Mesenchymal stem cell (in vitro differentiated cells and primary cell): ENCODE measurements around the gene KCTD1.

Experiments used
- DNase-seq: peaks from one replicate; pipeline ENCODE4 v3.0.0-alpha.2; 2013
- H2AFZ ChIP-seq: one replicate; pipeline ENCODE4 v1.6.1; 2013; ENCODE audit warnings: low read depth, mild to moderate bottlenecking, control low read depth, inconsistent platforms, low read length, moderate library complexity
- H2AK5ac ChIP-seq: 2 replicates; pipeline ENCODE4 v1.6.1; 2013; ENCODE audit warnings: low read length, moderate library complexity, mild to moderate bottlenecking, inconsistent platforms; ENCODE audit not compliant: severe bottlenecking
- H2BK120ac ChIP-seq: one replicate; pipeline ENCODE4 v1.6.1; 2013; ENCODE audit warnings: low read depth, mild to moderate bottlenecking, inconsistent platforms, low read length, moderate library complexity
- H2BK12ac ChIP-seq, 2 experiments: one replicate each; pipeline ENCODE4 v1.6.1; 2013; ENCODE audit warnings: inconsistent platforms in 2 of 2, low read length in 2 of 2, mild to moderate bottlenecking in 2 of 2, moderate library complexity in 2 of 2, control low read depth in 1 of 2
- H2BK15ac ChIP-seq: one replicate; pipeline ENCODE4 v1.6.1; 2013; ENCODE audit warnings: mild to moderate bottlenecking, low read depth, inconsistent platforms; ENCODE audit not compliant: poor library complexity, severe bottlenecking
- H2BK5ac ChIP-seq: 2 replicates; pipeline ENCODE4 v1.6.1; 2013; ENCODE audit warnings: low read depth, mild to moderate bottlenecking, low read length, control low read depth, inconsistent platforms; ENCODE audit not compliant: poor library complexity, severe bottlenecking
- H3K14ac ChIP-seq, 2 experiments: one replicate each; pipeline ENCODE4 v1.6.1; 2013; ENCODE audit warnings: inconsistent platforms in 2 of 2, low read length in 2 of 2, control low read depth in 1 of 2, mild to moderate bottlenecking in 1 of 2, moderate library complexity in 1 of 2
- H3K18ac ChIP-seq, 2 experiments: one replicate each; pipeline ENCODE4 v1.6.1; 2013; ENCODE audit warnings: inconsistent platforms in 2 of 2, low read length in 2 of 2, control low read depth in 1 of 2, low read depth in 1 of 2, mild to moderate bottlenecking in 1 of 2
- H3K23ac ChIP-seq, 2 experiments: one replicate each; pipeline ENCODE4 v1.6.1; 2013; ENCODE audit warnings: inconsistent platforms in 2 of 2, low read length in 2 of 2, mild to moderate bottlenecking in 2 of 2, moderate library complexity in 2 of 2, control low read depth in 1 of 2
- H3K27ac ChIP-seq: 2 replicates; pipeline ENCODE4 v1.5.1; 2013; ENCODE audit warnings: mild to moderate bottlenecking, moderate library complexity, low read length, control low read depth, inconsistent platforms; ENCODE audit not compliant: poor library complexity, severe bottlenecking
- H3K27me3 ChIP-seq, 2 experiments: 2 replicates each; pipeline versions ENCODE4 v1.6.1 to v1.7.0; 2013; ENCODE audit warnings: low read length in 2 of 2, mild to moderate bottlenecking in 2 of 2, moderate library complexity in 2 of 2, control low read depth in 1 of 2, inconsistent platforms in 1 of 2; ENCODE audit not compliant: control insufficient read depth in 1 of 2, insufficient read depth in 1 of 2
- H3K36me3 ChIP-seq, 2 experiments: 2 replicates each; pipeline versions ENCODE4 v1.6.1 to v1.7.0; 2013; ENCODE audit warnings: low read length in 2 of 2, control low read depth in 1 of 2, inconsistent platforms in 1 of 2, low read depth in 1 of 2, mild to moderate bottlenecking in 1 of 2; ENCODE audit not compliant: insufficient read depth in 2 of 2, control insufficient read depth in 1 of 2
- H3K4ac ChIP-seq, 2 experiments: one replicate each; pipeline ENCODE4 v1.6.1; 2013; ENCODE audit warnings: inconsistent platforms in 2 of 2, low read length in 2 of 2, mild to moderate bottlenecking in 2 of 2, moderate library complexity in 2 of 2, control low read depth in 1 of 2, low read depth in 1 of 2
- H3K4me1 ChIP-seq: 2 replicates; pipeline ENCODE4 v1.6.1; 2013; ENCODE audit warnings: low read depth, low read length, control low read depth; ENCODE audit not compliant: control insufficient read depth, insufficient read depth
- H3K4me2 ChIP-seq: 2 replicates; pipeline ENCODE4 v1.6.1; 2013; ENCODE audit warnings: low read length, mild to moderate bottlenecking, inconsistent platforms; ENCODE audit not compliant: poor library complexity, severe bottlenecking
- H3K4me3 ChIP-seq, 2 experiments: 2 replicates each; pipeline versions ENCODE4 v1.5.1 to v1.7.0; 2013; ENCODE audit warnings: low read length in 2 of 2, mild to moderate bottlenecking in 2 of 2, control low read depth in 1 of 2, low read depth in 1 of 2; ENCODE audit not compliant: insufficient read depth in 1 of 2
- H3K79me1 ChIP-seq: replicated peaks from 2 replicates; pipeline ENCODE4 v1.6.1; 2013; ENCODE audit warnings: mild to moderate bottlenecking, control low read depth, low read length, inconsistent platforms; ENCODE audit not compliant: poor library complexity, severe bottlenecking
- H3K9ac ChIP-seq: 2 replicates; pipeline ENCODE4 v1.7.0; 2013; ENCODE audit warnings: mild to moderate bottlenecking, low read length, moderate library complexity
- H3K9me3 ChIP-seq: 2 replicates; pipeline ENCODE4 v1.7.0; 2013; ENCODE audit warnings: mild to moderate bottlenecking, low read length; ENCODE audit not compliant: control insufficient read depth
- H4K8ac ChIP-seq: one replicate; pipeline ENCODE4 v1.6.1; 2013; ENCODE audit warnings: inconsistent platforms, mild to moderate bottlenecking, low read length, moderate library complexity
- H4K91ac ChIP-seq: one replicate; pipeline ENCODE4 v1.6.1; 2013; ENCODE audit warnings: mild to moderate bottlenecking, low read length, inconsistent platforms
- WGBS: methylation state at CpG from one replicate; pipeline ENCODE4 v1.1.7; 2013; ENCODE audit warnings: mixed read lengths; 5-methylcytosine and 5-hydroxymethylcytosine counted together

KCTD1 gene

GRCh38 chr18:26407736-26408601 lies 140.4 kb downstream of the KCTD1 start:
- Histone ChIP-seq H3K9me3 (no peaks in the 10 kb centered on the region), H3K14ac (no peak overlapping the region), H3K23ac (no peak overlapping the region), H3K4me3 (no peak overlapping the region), H3K4ac (no peak overlapping the region), H3K36me3 (no peaks in the 10 kb centered on the region), H4K91ac (no peak overlapping the region), H3K79me1 (no peaks in the 10 kb centered on the region), H2BK5ac (no peak overlapping the region), H4K8ac (no peak overlapping the region), H3K4me1 (no peaks in the 10 kb centered on the region), H2BK12ac (no peak overlapping the region), H3K4me2 (no peak overlapping the region), H3K9ac (no peak overlapping the region), H3K27me3 (no peaks in the 10 kb centered on the region), H2AFZ (no peak overlapping the region), H2AK5ac (no peak overlapping the region), H3K18ac (no peak overlapping the region), H2BK15ac (no peak overlapping the region), H2BK120ac (no peak overlapping the region), H3K27ac (no peak overlapping the region)
- no peak for DNase-seq
- WGBS = 87% methylated on average over 16 of the region's 16 CpGs

- no peak for DNase-seq
- 83% methylated on average over 10 of the region's 15 CpGs for WGBS
- H3K4me2 ChIP-seq = no peak overlapping the region
These were observed 141.4 kb downstream of the KCTD1 start for GRCh38 chr18:26406854-26407517.

DNA sequence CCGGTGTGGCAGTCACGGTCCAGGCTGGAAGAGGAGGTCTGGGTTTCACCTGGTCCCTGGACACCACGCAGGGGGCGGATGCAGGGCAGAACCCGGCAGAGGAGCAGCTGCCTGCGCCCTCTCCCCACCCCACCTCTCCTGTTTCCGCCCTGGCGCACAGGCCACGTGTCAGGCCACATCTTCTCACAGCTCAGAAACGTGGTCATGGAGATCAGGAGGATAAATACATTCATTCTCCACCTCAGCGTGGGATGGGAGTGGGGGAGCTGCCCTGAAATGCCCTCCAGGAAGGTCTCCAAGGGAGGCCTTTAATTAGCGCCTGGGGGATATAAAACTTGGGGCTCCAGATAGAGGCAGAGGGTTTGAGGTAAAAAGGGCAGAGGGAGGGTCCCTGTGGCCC lies 142.0 kb downstream of the KCTD1 start:
- H2BK120ac ChIP-seq = no peak overlapping the region
- H4K91ac ChIP-seq = no peak overlapping the region
- H3K4me1 ChIP-seq = no peaks in the 10 kb centered on the region
- H3K23ac ChIP-seq = peak overlapping the region in 1 of 2 experiments; percentile 70
- no peak overlapping the region for H3K4ac ChIP-seq
- no peak overlapping the region for H2AFZ ChIP-seq
- no peak overlapping the region for H3K4me3 ChIP-seq
- no peak overlapping the region for H3K9ac ChIP-seq
- no peak overlapping the region for H4K8ac ChIP-seq
- no peak overlapping the region for H3K27ac ChIP-seq
- H3K14ac ChIP-seq = no peak overlapping the region
- DNase-seq = no peak
- no peak overlapping the region for H3K4me2 ChIP-seq
- no peak overlapping the region for H2BK15ac ChIP-seq
- no peaks in the 10 kb centered on the region for H3K36me3 ChIP-seq
- no peak overlapping the region for H2BK5ac ChIP-seq
- H2BK12ac ChIP-seq = no peak overlapping the region
- no peak overlapping the region for H2AK5ac ChIP-seq
- H3K18ac ChIP-seq = no peak overlapping the region
- H3K9me3 ChIP-seq = no peaks in the 10 kb centered on the region
- no peaks in the 10 kb centered on the region for H3K27me3 ChIP-seq
- H3K79me1 ChIP-seq = no peaks in the 10 kb centered on the region
- 94% methylated on average over 12 of the region's 12 CpGs for WGBS

More at GRCh38 chr18:26406854-26407517, 141.4 kb downstream of the KCTD1 start:
- Histone ChIP-seq H3K14ac (no peak overlapping the region), H3K27me3 (no peaks in the 10 kb centered on the region), H3K4me3 (no peak overlapping the region), H2BK12ac (no peak overlapping the region), H2BK15ac (no peak overlapping the region), H2AFZ (no peak overlapping the region), H3K23ac (no peak overlapping the region), H2AK5ac (no peak overlapping the region), H3K79me1 (no peaks in the 10 kb centered on the region), H3K36me3 (no peaks in the 10 kb centered on the region), H2BK120ac (no peak overlapping the region), H3K27ac (no peak overlapping the region), H3K9ac (no peak overlapping the region), H3K4me1 (no peaks in the 10 kb centered on the region), H2BK5ac (no peak overlapping the region), H4K91ac (no peak overlapping the region), H3K9me3 (no peaks in the 10 kb centered on the region), H3K18ac (no peak overlapping the region), H3K4ac (no peak overlapping the region), H4K8ac (no peak overlapping the region)

- Histone ChIP-seq H3K14ac (no peak overlapping the region), H3K79me1 (no peaks in the 10 kb centered on the region), H2AK5ac (no peak overlapping the region), H3K36me3 (no peaks in the 10 kb centered on the region), H3K4me2 (no peak overlapping the region), H2BK120ac (no peak overlapping the region), H3K9me3 (no peaks in the 10 kb centered on the region), H2AFZ (no peak overlapping the region), H3K18ac (no peak overlapping the region), H2BK5ac (no peak overlapping the region), H3K4me1 (no peaks in the 10 kb centered on the region), H2BK12ac (no peak overlapping the region), H3K27me3 (no peaks in the 10 kb centered on the region), H3K9ac (no peak overlapping the region), H3K4ac (no peak overlapping the region), H3K4me3 (no peak overlapping the region), H2BK15ac (no peak overlapping the region), H3K27ac (no peak overlapping the region), H4K91ac (no peak overlapping the region), H4K8ac (no peak overlapping the region), H3K23ac (no peak overlapping the region)
- DNase-seq = peak; percentile 29
- 65% methylated on average over 5 of the region's 5 CpGs for WGBS
These were observed 143.1 kb downstream of the KCTD1 start for GRCh38 chr18:26405190-26405801.
